ENCODE results near the gene HSPBP1. TPM values are rescaled to one million over a fixed set of nuclear protein-coding genes. Genes with fewer than 3 reads are reported as not detected.

Gene HSPBP1
- total RNA-seq, 1 experiment from 2014 or later = 35.1 TPM

GRCh38 chr19:55216461-55217198 lies 63.3 kb downstream of the HSPBP1 start:
- peak; percentile 100 for DNase-seq (ENCODE audit: low read depth)

- DNase-seq (ENCODE audit: low read depth) = no peak
Observed at GRCh38 chr19:55213547-55213946, 66.4 kb downstream of the HSPBP1 start.

GRCh38 chr19:55212447-55212846 lies 67.5 kb downstream of the HSPBP1 start:
- peak; percentile 15 for DNase-seq (ENCODE audit: low read depth)

Other genes with a start within 250 kb of the HSPBP1 start
- gene GP6, start 241.8 kb downstream of the HSPBP1 start, total RNA-seq (2014; rRNA removed; shearing (Covaris generic)) = not detected in 2 replicates
- 5.2 and 7.3 TPM in 2 replicates for gene RDH13, start 217.0 kb downstream of the HSPBP1 start, total RNA-seq (2014; rRNA removed; shearing (Covaris generic))
- gene EPS8L1, start 204.2 kb downstream of the HSPBP1 start, total RNA-seq (2014; rRNA removed; shearing (Covaris generic)) = 8.5 and 12.3 TPM in 2 replicates
- 22.3 and 31.0 TPM in 2 replicates for gene PPP1R12C, start 162.5 kb downstream of the HSPBP1 start, total RNA-seq (2014; rRNA removed; shearing (Covaris generic))
- gene TNNT1, start 130.9 kb downstream of the HSPBP1 start, total RNA-seq (2014; rRNA removed; shearing (Covaris generic)) = 32.5 and 42.4 TPM in 2 replicates
- gene TNNI3, start 122.4 kb downstream of the HSPBP1 start, total RNA-seq (2014; rRNA removed; shearing (Covaris generic)) = 0.48 and 0.78 TPM in 2 replicates
- gene DNAAF3, start 113.5 kb downstream of the HSPBP1 start, total RNA-seq (2014; rRNA removed; shearing (Covaris generic)) = 1.4 and 1.6 TPM in 2 replicates
- gene SYT5, start 99.8 kb downstream of the HSPBP1 start, total RNA-seq (2014; rRNA removed; shearing (Covaris generic)) = 0.10 and 0.36 TPM in 2 replicates
- 5.4 and 6.0 TPM in 2 replicates for gene PTPRH, start 70.6 kb downstream of the HSPBP1 start, total RNA-seq (2014; rRNA removed; shearing (Covaris generic))
- gene TMEM86B, start 51.3 kb downstream of the HSPBP1 start, total RNA-seq (2014; rRNA removed; shearing (Covaris generic)) = 0.20 and 0.60 TPM in 2 replicates
- 19.7 and 28.0 TPM in 2 replicates for gene PPP6R1, start 21.1 kb downstream of the HSPBP1 start, total RNA-seq (2014; rRNA removed; shearing (Covaris generic))
- 1.1 and 1.2 TPM in 2 replicates for gene BRSK1, start 3.9 kb upstream of the HSPBP1 start, total RNA-seq (2014; rRNA removed; shearing (Covaris generic))
- gene TMEM150B, start 45.2 kb upstream of the HSPBP1 start, total RNA-seq (2014; rRNA removed; shearing (Covaris generic)) = not detected in 2 replicates
- gene KMT5C, start 59.8 kb upstream of the HSPBP1 start, total RNA-seq (2014; rRNA removed; shearing (Covaris generic)) = 4.1 and 5.6 TPM in 2 replicates
- gene COX6B2, start 74.6 kb upstream of the HSPBP1 start, total RNA-seq (2014; rRNA removed; shearing (Covaris generic)) = 0.10 TPM in 1 of 2 replicates, not detected in the other
- gene GARIN5B, start 83.2 kb upstream of the HSPBP1 start, total RNA-seq (2014; rRNA removed; shearing (Covaris generic)) = not detected in 2 replicates
- 5.6 and 8.4 TPM in 2 replicates for gene IL11, start 90.4 kb upstream of the HSPBP1 start, total RNA-seq (2014; rRNA removed; shearing (Covaris generic))
- not detected in 2 replicates for gene TMEM190, start 96.7 kb upstream of the HSPBP1 start, total RNA-seq (2014; rRNA removed; shearing (Covaris generic))
- not detected in 2 replicates for gene TMEM238, start 104.2 kb upstream of the HSPBP1 start, total RNA-seq (2014; rRNA removed; shearing (Covaris generic))
- gene RPL28, start 105.8 kb upstream of the HSPBP1 start, total RNA-seq (2014; rRNA removed; shearing (Covaris generic)) = 457 and 492 TPM in 2 replicates
- 250 and 347 TPM in 2 replicates for gene UBE2S, start 127.7 kb upstream of the HSPBP1 start, total RNA-seq (2014; rRNA removed; shearing (Covaris generic))
- gene SHISA7, start 163.2 kb upstream of the HSPBP1 start, total RNA-seq (2014; rRNA removed; shearing (Covaris generic)) = 0.12 TPM in 1 of 2 replicates, not detected in the other
- 81.9 and 120 TPM in 2 replicates for gene ISOC2, start 181.5 kb upstream of the HSPBP1 start, total RNA-seq (2014; rRNA removed; shearing (Covaris generic))
- not detected in 2 replicates for gene C19orf85, start 184.6 kb upstream of the HSPBP1 start, total RNA-seq (2014; rRNA removed; shearing (Covaris generic))
- gene ZNF628, start 196.5 kb upstream of the HSPBP1 start, total RNA-seq (2014; rRNA removed; shearing (Covaris generic)) = 3.1 and 5.3 TPM in 2 replicates
- gene NAT14, start 205.1 kb upstream of the HSPBP1 start, total RNA-seq (2014; rRNA removed; shearing (Covaris generic)) = 18.5 and 25.3 TPM in 2 replicates
- 3.2 and 3.6 TPM in 2 replicates for gene SSC5D, start 208.3 kb upstream of the HSPBP1 start, total RNA-seq (2014; rRNA removed; shearing (Covaris generic))